ENCODE measurements around the gene USP16. TPM values are rescaled to one million over a fixed set of nuclear protein-coding genes. Genes with fewer than 3 reads are reported as not detected.

Gene USP16
- total and polyA plus RNA-seq, 2 experiments from 2014 or later = 30.2 to 46.8 TPM

DNA sequence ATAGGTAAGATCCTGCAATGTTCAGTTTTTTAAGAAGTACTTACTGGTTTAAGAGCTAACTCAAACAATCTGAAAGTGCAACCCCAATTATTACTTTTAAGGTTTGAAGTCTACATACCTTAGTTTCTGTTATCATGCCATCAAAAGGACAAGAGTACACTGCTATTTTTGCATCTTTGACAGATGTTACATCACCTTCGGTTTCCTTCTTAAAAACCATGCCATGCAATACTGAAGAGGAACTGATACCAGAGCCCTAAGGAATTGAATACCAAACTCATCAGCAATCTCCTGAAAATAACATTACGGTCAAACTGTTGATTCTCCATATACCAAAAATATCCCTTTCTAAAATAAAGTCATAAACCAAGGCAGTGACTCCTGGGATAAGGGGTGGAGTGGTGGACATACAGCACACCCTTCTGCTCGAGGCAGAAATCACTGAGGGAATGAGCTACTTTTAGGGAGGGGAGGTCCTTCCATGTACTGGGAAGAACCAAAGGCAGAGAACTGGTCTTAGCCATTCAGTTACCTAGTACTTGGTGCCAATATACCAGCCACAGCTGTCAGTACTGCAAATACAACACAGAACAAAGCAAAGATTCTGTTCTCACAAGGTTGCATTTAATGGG is 40.5 kb downstream of the USP16 start:
- H3F3A ChIP-seq (ENCODE audit: insufficient read depth) = peaks cover 45% of the 10 kb centered on the region
- no peak overlapping the region for H3K27ac ChIP-seq
- H3K79me2 ChIP-seq (ENCODE audit: insufficient read depth) = peaks cover 53% of the 10 kb centered on the region
- H3K4me2 ChIP-seq (ENCODE audit: unreplicated experiment) = no peak overlapping the region
- H3K9ac ChIP-seq = no peak overlapping the region
- H3K27me3 ChIP-seq (replicated peaks; ENCODE audit: insufficient read depth) = no peaks in the 10 kb centered on the region
- no peak for DNase-seq
- TF ChIP-seq EZH2phosphoT487 (IDR thresholded peaks at IDR 0.05; ENCODE audit: insufficient read depth, low read depth) = no peak
- TF ChIP-seq EZH2 (IDR thresholded peaks at IDR 0.05; ENCODE audit: insufficient read depth, poor library complexity, severe bottlenecking) = no peak
- H3K36me3 ChIP-seq (ENCODE audit: low read depth) = peaks cover 97% of the 10 kb centered on the region
- no peak overlapping the region for H3K4me3 ChIP-seq
- H2AFZ ChIP-seq = no peak overlapping the region
- in situ Hi-C loops (cut with MboI) = no loop called here
- WGBS, 2 experiments (ENCODE audit: low coverage in 1 of 2, low lambda C conversion rate in 2 of 2, missing lambda C conversion rate in 2 of 2) = 83 to 86% methylated on average over 3 of the region's 3 CpGs
- H3K9me2 ChIP-seq (ENCODE audit: insufficient read depth) = no peaks in the 10 kb centered on the region
- no peaks in the 10 kb centered on the region for H4K20me1 ChIP-seq (ENCODE audit: insufficient read depth)
- no peaks in the 10 kb centered on the region for H3K9me3 ChIP-seq (ENCODE audit: low read depth)
- no peaks in the 10 kb centered on the region for H3K4me1 ChIP-seq (ENCODE audit: insufficient read depth)

- Histone ChIP-seq H3K27me3 (replicated peaks; ENCODE audit: insufficient read depth) (no peaks in the 10 kb centered on the region), H2AFZ (peak overlapping the region; percentile 85), H3K9ac (peak overlapping the region; percentile 98), H3K27ac (peak overlapping the region; percentile 92), H3K36me3 (ENCODE audit: low read depth) (peaks cover 20% of the 10 kb centered on the region), H3K9me3 (ENCODE audit: low read depth) (no peaks in the 10 kb centered on the region), H3K9me2 (ENCODE audit: insufficient read depth) (no peaks in the 10 kb centered on the region), H3K4me1 (ENCODE audit: insufficient read depth) (peaks cover 25% of the 10 kb centered on the region), H3K4me2 (ENCODE audit: unreplicated experiment) (peak overlapping the region; percentile 96), H3F3A (ENCODE audit: insufficient read depth) (peaks cover 13% of the 10 kb centered on the region), H3K79me2 (ENCODE audit: insufficient read depth) (peaks cover 56% of the 10 kb centered on the region), H4K20me1 (ENCODE audit: insufficient read depth) (peaks cover 20% of the 10 kb centered on the region), H3K4me3 (peak overlapping the region; percentile 97)
- DNase-seq = peak; percentile 73
- TF ChIP-seq EZH2phosphoT487 (IDR thresholded peaks at IDR 0.05; ENCODE audit: insufficient read depth, low read depth) (no peak), EZH2 (IDR thresholded peaks at IDR 0.05; ENCODE audit: insufficient read depth, poor library complexity, severe bottlenecking) (no peak)
- 0 to 1% methylated on average over 13 of the region's 13 CpGs for WGBS, 2 experiments (ENCODE audit: low coverage in 1 of 2, low lambda C conversion rate in 2 of 2, missing lambda C conversion rate in 2 of 2)
- in situ Hi-C loops (cut with MboI) = no loop called here
Measured at GRCh38 chr21:29072873-29073221, 48.4 kb downstream of the USP16 start.

DNA sequence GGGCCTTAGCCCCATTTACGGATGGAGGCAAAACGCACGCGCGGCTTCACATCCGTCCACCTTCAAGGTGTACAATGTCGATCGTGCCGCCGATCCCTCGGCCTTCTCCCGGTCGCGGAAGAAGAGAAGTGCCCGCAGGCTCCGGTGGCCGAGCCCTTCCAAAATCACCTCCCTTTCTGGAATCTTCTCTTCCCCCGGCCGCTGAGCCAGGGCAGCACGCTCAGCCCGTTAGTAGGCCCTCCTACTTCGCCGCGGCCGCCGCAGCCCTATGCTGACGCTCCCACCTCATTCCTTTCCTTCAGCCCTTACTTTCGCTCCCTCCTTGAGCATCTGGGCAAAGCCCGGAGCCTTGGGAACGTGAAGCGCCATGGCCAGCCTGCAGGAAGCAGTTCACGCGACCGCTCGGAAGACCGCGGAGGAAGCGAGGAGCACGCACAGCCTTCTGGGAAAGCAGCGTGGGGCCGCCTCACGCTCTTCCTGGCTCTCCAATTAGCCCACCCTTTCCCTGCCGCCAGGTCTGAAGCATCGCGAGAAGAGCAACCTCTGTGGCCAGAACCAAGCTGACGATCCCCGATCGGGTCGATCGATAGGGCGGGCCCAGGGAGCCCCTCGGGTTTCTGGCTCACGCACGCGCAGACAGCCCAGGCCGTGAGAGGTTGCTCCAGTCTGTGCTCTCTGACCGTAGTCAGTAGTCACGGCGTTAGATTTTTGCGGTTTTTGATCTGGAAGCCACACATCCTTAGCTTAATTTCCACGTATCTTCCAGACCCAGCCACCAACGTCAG is 48.9 kb downstream of the USP16 start, which contains the start of gene CCT8:
CCT8 (minus strand) TSS at position 427 of the 785 bp plus-strand sequence; CDS start at position 369, 58 bp downstream.
- WGBS, 2 experiments (ENCODE audit: low coverage in 1 of 2, low lambda C conversion rate in 2 of 2, missing lambda C conversion rate in 2 of 2) = 1 to 2% methylated on average over 62 of the region's 62 CpGs
- Histone ChIP-seq H3K9me3 (ENCODE audit: low read depth) (no peaks in the 10 kb centered on the region), H3K36me3 (ENCODE audit: low read depth) (peaks cover 17% of the 10 kb centered on the region), H4K20me1 (ENCODE audit: insufficient read depth) (peaks cover 20% of the 10 kb centered on the region), H3K4me2 (ENCODE audit: unreplicated experiment) (peak within 1 kb of the TSS; percentile 96), H3K4me1 (ENCODE audit: insufficient read depth) (peaks cover 25% of the 10 kb centered on the region), H3K9ac (peak within 1 kb of the TSS; percentile 98), H3F3A (ENCODE audit: insufficient read depth) (peaks cover 13% of the 10 kb centered on the region), H2AFZ (peak within 1 kb of the TSS; percentile 97), H3K27ac (peak within 1 kb of the TSS; percentile 92), H3K9me2 (ENCODE audit: insufficient read depth) (no peaks in the 10 kb centered on the region), H3K79me2 (ENCODE audit: insufficient read depth) (peaks cover 50% of the 10 kb centered on the region), H3K4me3 (peak within 1 kb of the TSS; percentile 97), H3K27me3 (replicated peaks; ENCODE audit: insufficient read depth) (no peaks in the 10 kb centered on the region)
- DNase-seq = peak; percentile 100
- TF ChIP-seq EZH2 (IDR thresholded peaks at IDR 0.05; ENCODE audit: insufficient read depth, poor library complexity, severe bottlenecking) (no peak), EZH2phosphoT487 (IDR thresholded peaks at IDR 0.05; ENCODE audit: insufficient read depth, low read depth) (no peak)
- in situ Hi-C loops (cut with MboI) = no loop called here

- Histone ChIP-seq H3K36me3 (ENCODE audit: low read depth) (peaks cover 11% of the 10 kb centered on the region), H2AFZ (peak overlapping the region; percentile 97), H3K4me2 (ENCODE audit: unreplicated experiment) (peak overlapping the region; percentile 91), H3K79me2 (ENCODE audit: insufficient read depth) (peaks cover 44% of the 10 kb centered on the region), H3K27ac (peak overlapping the region; percentile 84), H3K9ac (peak overlapping the region; percentile 98), H3F3A (ENCODE audit: insufficient read depth) (peaks cover 13% of the 10 kb centered on the region), H3K27me3 (replicated peaks; ENCODE audit: insufficient read depth) (no peaks in the 10 kb centered on the region), H3K4me3 (peak overlapping the region; percentile 97), H3K9me3 (ENCODE audit: low read depth) (no peaks in the 10 kb centered on the region), H3K4me1 (ENCODE audit: insufficient read depth) (peaks cover 25% of the 10 kb centered on the region), H4K20me1 (ENCODE audit: insufficient read depth) (peaks cover 20% of the 10 kb centered on the region), H3K9me2 (ENCODE audit: insufficient read depth) (no peaks in the 10 kb centered on the region)
- WGBS, 2 experiments (ENCODE audit: low coverage in 1 of 2, low lambda C conversion rate in 2 of 2, missing lambda C conversion rate in 2 of 2) = 7% methylated on average over 9 of the region's 9 CpGs
- TF ChIP-seq EZH2phosphoT487 (IDR thresholded peaks at IDR 0.05; ENCODE audit: insufficient read depth, low read depth) (no peak), EZH2 (IDR thresholded peaks at IDR 0.05; ENCODE audit: insufficient read depth, poor library complexity, severe bottlenecking) (no peak)
- in situ Hi-C loops (cut with MboI) = no loop called here
- DNase-seq = no peak
Measured at GRCh38 chr21:29074007-29074376, 49.5 kb downstream of the USP16 start.

All from GM23248 (cell line).